HepG2 (cell line): Measurements from ENCODE around the gene CNP. TPM values are rescaled to one million over a fixed set of nuclear protein-coding genes. Genes with fewer than 3 reads are reported as not detected.

Experiments used
- ATAD3A ChIP-seq: sonication (generic); formaldehyde crosslinking; IDR thresholded peaks from 2 replicates; pipeline ENCODE4 v1.4.0; 2020; ENCODE audit warnings: missing genetic modification reagents
- FOSL2 ChIP-seq: sonication (generic); formaldehyde crosslinking; IDR thresholded peaks from 2 replicates; pipeline ENCODE4 v1.4.0; 2020; ENCODE audit warnings: missing genetic modification reagents
- HNRNPUL1 ChIP-seq: fragments of 200-400 bp; formaldehyde crosslinking; IDR thresholded peaks from 2 replicates; pipeline ENCODE4 v1.6.1; 2017; ENCODE audit warnings: low read depth, mild to moderate bottlenecking, low read length, moderate library complexity
- JUND ChIP-seq: sonication (generic); formaldehyde crosslinking; IDR thresholded peaks from 2 replicates; pipeline ENCODE4 v1.8.0; 2022; ENCODE audit warnings: mild to moderate bottlenecking, missing genetic modification reagents
- KDM4B ChIP-seq: sonication (generic); formaldehyde crosslinking; IDR thresholded peaks from 2 replicates; pipeline ENCODE4 v1.4.0; 2020; ENCODE audit warnings: missing genetic modification reagents
- NFIB ChIP-seq: sonication (generic); formaldehyde crosslinking; IDR thresholded peaks from 2 replicates; pipeline ENCODE4 v1.9.0; 2021; ENCODE audit warnings: missing genetic modification reagents, mild to moderate bottlenecking, borderline replicate concordance
- NFIC ChIP-seq: IDR thresholded peaks from 2 replicates; pipeline ENCODE4 v1.6.1; 2012; ENCODE audit warnings: mild to moderate bottlenecking, low read length, inconsistent platforms
- NFKB2 ChIP-seq: sonication (generic); formaldehyde crosslinking; IDR thresholded peaks from 2 replicates; pipeline ENCODE4 v1.4.0; 2020; ENCODE audit warnings: missing genetic modification reagents, borderline replicate concordance
- SIN3B ChIP-seq: fragments of 150-350 bp; IDR thresholded peaks from 2 replicates; pipeline ENCODE4 v1.6.1; 2014; ENCODE audit warnings: low read length
- SIX4 ChIP-seq: sonication (generic); formaldehyde crosslinking; IDR thresholded peaks from 2 replicates; pipeline ENCODE4 v1.4.0; 2020; ENCODE audit warnings: missing genetic modification reagents
- ZNF143 ChIP-seq: sonication (generic); formaldehyde crosslinking; IDR thresholded peaks from 2 replicates; pipeline ENCODE4 v1.4.0; 2020; ENCODE audit warnings: missing genetic modification reagents
- ZNF207 ChIP-seq: fragments of 450-650 bp; IDR thresholded peaks from 2 replicates; pipeline ENCODE4 v1.6.1; 2016; ENCODE audit warnings: antibody characterized with exemption, borderline replicate concordance
- ZNF296 ChIP-seq: sonication (generic); formaldehyde crosslinking; conservative IDR thresholded peaks from 2 replicates; pipeline ENCODE4 v1.5.0; 2020; ENCODE audit warnings: mild to moderate bottlenecking, missing genetic modification reagents
- ZNF530 ChIP-seq: sonication (generic); formaldehyde crosslinking; IDR thresholded peaks from 2 replicates; pipeline ENCODE4 v1.5.0; 2020; ENCODE audit warnings: low read depth, mild to moderate bottlenecking, missing genetic modification reagents
- ZNF589 ChIP-seq: sonication (generic); formaldehyde crosslinking; conservative IDR thresholded peaks from 2 replicates; pipeline ENCODE4 v1.8.0; 2022; ENCODE audit warnings: mild to moderate bottlenecking, moderate library complexity, missing genetic modification reagents
- ZNF724P ChIP-seq: sonication (generic); formaldehyde crosslinking; IDR thresholded peaks from 2 replicates; pipeline ENCODE4 v1.8.0; 2022; ENCODE audit warnings: missing genetic modification reagents, borderline replicate concordance
- ZNF746 ChIP-seq: sonication (generic); formaldehyde crosslinking; IDR thresholded peaks from 2 replicates; pipeline ENCODE4 v1.8.0; 2022; ENCODE audit warnings: mild to moderate bottlenecking, missing genetic modification reagents
- ZSCAN25 ChIP-seq: sonication (generic); formaldehyde crosslinking; IDR thresholded peaks from 2 replicates; pipeline ENCODE4 v1.8.0; 2022; ENCODE audit warnings: mild to moderate bottlenecking, missing genetic modification reagents
- polyA plus RNA-seq, 8 experiments: library from polyadenylated mRNA; depleted of rRNA in 3 of 8; stranded (reverse) in 7 of 8; unstranded in 1 of 8; fragments of >200 nt; fragmentation: Illumina TruSeq in 4 of 8; extraction: Trizol in 4 of 8; gene quantifications; 2 replicates each; pipeline versions ENCODE4 v1.2.1 to v1.2.3, GENCODE V29; 2011 to 2016; ENCODE audit warnings: low read depth in 4 of 8, missing spikeins in 1 of 8, mixed read lengths in 1 of 8; ENCODE audit not compliant: insufficient read depth in 1 of 8
- total RNA-seq, 5 experiments: library from RNA; depleted of rRNA; stranded (reverse); fragments of >200 nt; fragmentation: Illumina TruSeq; extraction: Trizol; gene quantifications; 2 replicates each; pipeline ENCODE4 v1.2.3, GENCODE V29; 2016; ENCODE audit warnings: low read depth in 1 of 5
- TF ChIP-seq, protein P1 (sequence below): sonication (generic); formaldehyde crosslinking; IDR thresholded peaks from 2 replicates; pipeline ENCODE4 v1.9.0; 2021; ENCODE audit warnings: missing genetic modification reagents, borderline replicate concordance
- TF ChIP-seq, protein P2 (sequence below): sonication (generic); formaldehyde crosslinking; IDR thresholded peaks from 2 replicates; pipeline ENCODE4 v1.8.1; 2022; ENCODE audit warnings: low read depth, mild to moderate bottlenecking, missing genetic modification reagents
- TF ChIP-seq, protein P3 (sequence below): sonication (generic); formaldehyde crosslinking; IDR thresholded peaks from 2 replicates; pipeline ENCODE4 v1.4.0; 2020; ENCODE audit warnings: missing genetic modification reagents; ENCODE audit errors: not compliant biosample characterization
- TF ChIP-seq, protein P4 (sequence below): sonication (generic); formaldehyde crosslinking; IDR thresholded peaks from 2 replicates; pipeline ENCODE4 v1.4.0; 2020; ENCODE audit warnings: missing genetic modification reagents, low read depth, mild to moderate bottlenecking, borderline replicate concordance

Gene CNP
- total and polyA plus RNA-seq, 2 of the 13 experiments (the other 11 are each of a cell fraction or from before 2014, with no cell fraction given) = 97.2 to 161 TPM

DNA sequence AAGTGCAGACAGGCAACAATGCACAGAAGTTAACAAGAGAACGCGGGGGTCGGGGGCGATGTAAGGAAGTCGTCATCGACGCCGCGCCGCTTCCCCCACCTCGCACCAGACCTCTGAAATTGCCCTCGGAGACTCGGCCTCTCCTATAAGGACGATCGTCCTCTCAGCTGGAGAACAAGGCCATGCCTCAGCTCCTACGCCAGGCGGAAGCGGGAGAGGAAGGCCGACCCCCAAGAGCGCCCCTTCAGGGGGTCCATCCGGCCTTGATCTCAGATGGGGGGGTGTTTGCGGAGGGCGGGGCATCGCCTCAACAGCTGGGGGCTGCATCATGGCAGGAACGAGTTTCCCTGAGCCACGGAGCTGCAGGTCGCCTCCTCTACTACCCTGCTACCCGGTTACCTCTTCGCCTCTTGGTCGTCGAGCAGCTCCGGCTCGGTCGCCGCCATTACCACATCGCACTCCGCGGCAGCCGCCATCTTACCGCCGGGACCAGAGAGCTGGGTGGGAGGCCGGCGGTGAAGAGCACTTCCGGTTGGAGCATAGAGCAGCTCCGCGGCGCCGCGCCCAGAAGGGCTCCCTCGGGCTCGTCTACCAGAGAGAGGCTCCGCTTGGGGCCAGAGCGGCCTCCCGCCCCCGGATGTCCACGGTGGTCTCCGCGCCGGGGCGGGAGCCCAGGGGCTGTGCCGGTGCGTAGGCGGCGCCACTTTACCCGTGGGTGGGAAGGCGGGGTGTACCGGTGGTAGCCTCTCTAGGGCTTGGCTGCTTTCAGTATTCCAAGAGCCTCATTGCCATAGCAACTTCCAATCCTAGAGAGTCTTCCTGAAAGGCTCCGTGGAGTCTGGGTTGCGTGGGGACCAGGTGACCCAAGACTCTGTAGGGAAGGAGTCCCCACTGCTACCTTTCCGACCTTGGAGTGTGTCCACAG is 50.6 kb downstream of the CNP start, which contains the start of gene DNAJC7 (continued):
- TF ChIP-seq, protein P1, sequence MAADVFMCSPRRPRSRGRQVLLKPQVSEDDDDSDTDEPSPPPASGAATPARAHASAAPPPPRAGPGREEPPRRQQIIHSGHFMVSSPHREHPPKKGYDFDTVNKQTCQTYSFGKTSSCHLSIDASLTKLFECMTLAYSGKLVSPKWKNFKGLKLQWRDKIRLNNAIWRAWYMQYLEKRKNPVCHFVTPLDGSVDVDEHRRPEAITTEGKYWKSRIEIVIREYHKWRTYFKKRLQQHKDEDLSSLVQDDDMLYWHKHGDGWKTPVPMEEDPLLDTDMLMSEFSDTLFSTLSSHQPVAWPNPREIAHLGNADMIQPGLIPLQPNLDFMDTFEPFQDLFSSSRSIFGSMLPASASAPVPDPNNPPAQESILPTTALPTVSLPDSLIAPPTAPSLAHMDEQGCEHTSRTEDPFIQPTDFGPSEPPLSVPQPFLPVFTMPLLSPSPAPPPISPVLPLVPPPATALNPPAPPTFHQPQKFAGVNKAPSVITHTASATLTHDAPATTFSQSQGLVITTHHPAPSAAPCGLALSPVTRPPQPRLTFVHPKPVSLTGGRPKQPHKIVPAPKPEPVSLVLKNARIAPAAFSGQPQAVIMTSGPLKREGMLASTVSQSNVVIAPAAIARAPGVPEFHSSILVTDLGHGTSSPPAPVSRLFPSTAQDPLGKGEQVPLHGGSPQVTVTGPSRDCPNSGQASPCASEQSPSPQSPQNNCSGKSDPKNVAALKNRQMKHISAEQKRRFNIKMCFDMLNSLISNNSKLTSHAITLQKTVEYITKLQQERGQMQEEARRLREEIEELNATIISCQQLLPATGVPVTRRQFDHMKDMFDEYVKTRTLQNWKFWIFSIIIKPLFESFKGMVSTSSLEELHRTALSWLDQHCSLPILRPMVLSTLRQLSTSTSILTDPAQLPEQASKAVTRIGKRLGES (CRISPR knock-in tag) = 0 out of 2 replicates have a peak, but pooled peaks have one; percentile 15
- TF ChIP-seq KDM4B (peak; percentile 54), NFKB2 (CRISPR knock-in tag) (peak; percentile 81), ZNF143 (CRISPR knock-in tag) (peak; percentile 42; the same call in 1 of the 2 replicates), SIX4 (CRISPR knock-in tag) (peak; percentile 43; the same call in 1 of the 2 replicates), FOSL2 (CRISPR knock-in tag) (peak; percentile 60; the same call in 1 of the 2 replicates), ZNF724P (CRISPR knock-in tag) (no peak; the same call in 1 of the 2 replicates), NFIB (CRISPR knock-in tag) (no peak), ZNF207 (no peak), NFIC (peak; percentile 36; the same call in 1 of the 2 replicates), ZNF530 (CRISPR knock-in tag) (no peak; the same call in 1 of the 2 replicates), ZNF296 (CRISPR knock-in tag) (peak; percentile 84), HNRNPUL1 (no peak), SIN3B (peak; percentile 64), ZNF589 (peak; percentile 63; the same call in 1 of the 2 replicates), ZSCAN25 (CRISPR knock-in tag) (no peak), JUND (CRISPR knock-in tag) (peak; percentile 11; the same call in 1 of the 2 replicates), ZNF746 (CRISPR knock-in tag) (peak; percentile 78; the same call in 1 of the 2 replicates), ATAD3A (CRISPR knock-in tag) (no peak)
- TF ChIP-seq, protein P2, sequence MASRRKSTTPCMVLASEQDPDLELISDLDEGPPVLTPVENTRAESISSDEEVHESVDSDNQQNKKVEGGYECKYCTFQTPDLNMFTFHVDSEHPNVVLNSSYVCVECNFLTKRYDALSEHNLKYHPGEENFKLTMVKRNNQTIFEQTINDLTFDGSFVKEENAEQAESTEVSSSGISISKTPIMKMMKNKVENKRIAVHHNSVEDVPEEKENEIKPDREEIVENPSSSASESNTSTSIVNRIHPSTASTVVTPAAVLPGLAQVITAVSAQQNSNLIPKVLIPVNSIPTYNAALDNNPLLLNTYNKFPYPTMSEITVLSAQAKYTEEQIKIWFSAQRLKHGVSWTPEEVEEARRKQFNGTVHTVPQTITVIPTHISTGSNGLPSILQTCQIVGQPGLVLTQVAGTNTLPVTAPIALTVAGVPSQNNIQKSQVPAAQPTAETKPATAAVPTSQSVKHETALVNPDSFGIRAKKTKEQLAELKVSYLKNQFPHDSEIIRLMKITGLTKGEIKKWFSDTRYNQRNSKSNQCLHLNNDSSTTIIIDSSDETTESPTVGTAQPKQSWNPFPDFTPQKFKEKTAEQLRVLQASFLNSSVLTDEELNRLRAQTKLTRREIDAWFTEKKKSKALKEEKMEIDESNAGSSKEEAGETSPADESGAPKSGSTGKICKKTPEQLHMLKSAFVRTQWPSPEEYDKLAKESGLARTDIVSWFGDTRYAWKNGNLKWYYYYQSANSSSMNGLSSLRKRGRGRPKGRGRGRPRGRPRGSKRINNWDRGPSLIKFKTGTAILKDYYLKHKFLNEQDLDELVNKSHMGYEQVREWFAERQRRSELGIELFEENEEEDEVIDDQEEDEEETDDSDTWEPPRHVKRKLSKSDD (CRISPR knock-in tag) = peak; percentile 97
- TF ChIP-seq, protein P3, sequence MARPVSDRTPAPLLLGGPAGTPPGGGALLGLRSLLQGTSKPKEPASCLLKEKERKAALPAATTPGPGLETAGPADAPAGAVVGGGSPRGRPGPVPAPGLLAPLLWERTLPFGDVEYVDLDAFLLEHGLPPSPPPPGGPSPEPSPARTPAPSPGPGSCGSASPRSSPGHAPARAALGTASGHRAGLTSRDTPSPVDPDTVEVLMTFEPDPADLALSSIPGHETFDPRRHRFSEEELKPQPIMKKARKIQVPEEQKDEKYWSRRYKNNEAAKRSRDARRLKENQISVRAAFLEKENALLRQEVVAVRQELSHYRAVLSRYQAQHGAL (CRISPR knock-in tag) = peak; percentile 83
- TF ChIP-seq, protein P4, sequence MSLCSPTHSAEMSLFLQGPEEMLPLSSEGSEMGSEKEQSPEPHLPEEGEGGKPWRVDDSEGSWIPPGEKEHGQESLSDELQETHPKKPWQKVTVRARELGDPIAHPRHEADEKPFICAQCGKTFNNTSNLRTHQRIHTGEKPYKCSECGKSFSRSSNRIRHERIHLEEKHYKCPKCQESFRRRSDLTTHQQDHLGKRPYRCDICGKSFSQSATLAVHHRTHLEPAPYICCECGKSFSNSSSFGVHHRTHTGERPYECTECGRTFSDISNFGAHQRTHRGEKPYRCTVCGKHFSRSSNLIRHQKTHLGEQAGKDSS (CRISPR knock-in tag) = peak; percentile 91; the same call in 1 of the 2 replicates
